ENCODE results near the gene MOCOS.

DNA sequence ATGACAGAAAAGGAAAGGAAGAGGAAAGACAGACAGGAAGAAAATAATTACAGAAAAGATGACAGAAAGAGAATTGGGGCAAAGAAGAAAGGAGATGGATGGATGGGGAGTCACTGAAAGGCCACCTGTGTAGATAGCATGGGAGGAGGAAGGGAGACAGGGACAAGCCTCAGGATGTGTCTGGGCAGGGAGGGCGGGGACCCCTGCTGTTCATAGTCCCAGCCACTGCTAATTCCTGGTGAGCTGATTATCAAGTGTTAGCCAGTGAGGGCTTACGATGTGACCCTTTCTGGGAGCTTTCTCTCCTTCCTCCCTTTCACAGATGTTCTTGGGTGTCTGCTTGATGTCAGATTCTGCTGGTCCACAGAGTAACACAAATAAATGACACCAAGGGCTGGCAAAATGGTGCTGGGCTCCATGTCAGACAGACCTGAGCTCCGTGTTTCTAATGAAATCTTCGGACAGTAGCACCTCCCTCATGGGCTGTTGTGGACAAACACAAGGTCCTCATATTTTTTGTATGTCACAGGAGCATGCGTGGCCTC, 123.8 kb downstream of the MOCOS start:
- TF ChIP-seq, protein P1, sequence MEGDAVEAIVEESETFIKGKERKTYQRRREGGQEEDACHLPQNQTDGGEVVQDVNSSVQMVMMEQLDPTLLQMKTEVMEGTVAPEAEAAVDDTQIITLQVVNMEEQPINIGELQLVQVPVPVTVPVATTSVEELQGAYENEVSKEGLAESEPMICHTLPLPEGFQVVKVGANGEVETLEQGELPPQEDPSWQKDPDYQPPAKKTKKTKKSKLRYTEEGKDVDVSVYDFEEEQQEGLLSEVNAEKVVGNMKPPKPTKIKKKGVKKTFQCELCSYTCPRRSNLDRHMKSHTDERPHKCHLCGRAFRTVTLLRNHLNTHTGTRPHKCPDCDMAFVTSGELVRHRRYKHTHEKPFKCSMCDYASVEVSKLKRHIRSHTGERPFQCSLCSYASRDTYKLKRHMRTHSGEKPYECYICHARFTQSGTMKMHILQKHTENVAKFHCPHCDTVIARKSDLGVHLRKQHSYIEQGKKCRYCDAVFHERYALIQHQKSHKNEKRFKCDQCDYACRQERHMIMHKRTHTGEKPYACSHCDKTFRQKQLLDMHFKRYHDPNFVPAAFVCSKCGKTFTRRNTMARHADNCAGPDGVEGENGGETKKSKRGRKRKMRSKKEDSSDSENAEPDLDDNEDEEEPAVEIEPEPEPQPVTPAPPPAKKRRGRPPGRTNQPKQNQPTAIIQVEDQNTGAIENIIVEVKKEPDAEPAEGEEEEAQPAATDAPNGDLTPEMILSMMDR (IDR thresholded peaks at IDR 0.05) = no peak
- TF ChIP-seq POLR2A (IDR thresholded peaks at IDR 0.05) = no peak
